Measurements from ENCODE around the gene KRT78.

GRCh38 chr12:52796429-52796794, 52.4 kb downstream of the KRT78 start:
- no peak for TF ChIP-seq CTCF (conservative IDR thresholded peaks at IDR 0.05; ENCODE audit: low read depth, low read length)
- no peak for TF ChIP-seq EZH2phosphoT487 (IDR thresholded peaks at IDR 0.05; ENCODE audit: borderline replicate concordance, low read length)
- no peak for TF ChIP-seq EZH2 (IDR thresholded peaks at IDR 0.05; ENCODE audit: low read length, unreplicated experiment)
